Right lobe of liver (tissue), 4 donors: Measurements from ENCODE around the gene C9orf72.

ENCODE experiments used
- CTCF ChIP-seq, 4 donors: fragments of 200-600 bp in 3 of 4; fragments of 450-650 bp in 1 of 4; IDR thresholded peaks; one replicate each; pipeline versions ENCODE4 v1.5.1 to v1.8.0; 2016 to 2022; ENCODE audit warnings: antibody characterized with exemption in 4 of 4, mild to moderate bottlenecking in 2 of 4
- POLR2A ChIP-seq: fragments of 450-650 bp; IDR thresholded peaks from one replicate; pipeline ENCODE4 v1.6.1; 2017; ENCODE audit warnings: antibody characterized with exemption, mild to moderate bottlenecking
- donor health status: DM: no; HTN: no; CAD: no.
- donor health status: DM: no; HTN: no; CAD: no.
- donor health status: DM: no; HTN: yes; CAD: no.

- no peak for TF ChIP-seq CTCF (IDR thresholded peaks at IDR 0.05)
- no peak for TF ChIP-seq POLR2A
These were observed 29.7 kb upstream of the C9orf72 start for GRCh38 chr9:27602954-27603353.
